HG02763 (cell line): Measurements from ENCODE around the gene FABP7.

Source experiments
- ATAC-seq: cut with Tn5 transposase; IDR thresholded peaks from one replicate; pipeline ENCODE4 v1.9.1; 2021; ENCODE audit warnings: mild to moderate bottlenecking, moderate library complexity; ENCODE audit not compliant: unreplicated experiment

FABP7 gene

GRCh38 chr6:122832459-122832858, 52.9 kb downstream of the FABP7 start:
- ATAC-seq, result no peak

- ATAC-seq, result no peak
These were observed 53.5 kb downstream of the FABP7 start for GRCh38 chr6:122833021-122833491.
